GF-D8 (cell line): ENCODE data around the gene CCDC170.
A peak's percentile ranks its signal among the peaks of the same experiment; 100 is the strongest.

Source experiments
- DNase-seq: peaks from one replicate; lab custom pipeline; 2025; lab: John Stamatoyannopoulos, UW

Gene CCDC170

GRCh38 chr6:151546941-151547659, 53.3 kb downstream of the CCDC170 start:
- DNase-seq: no peak

GRCh38 chr6:151548201-151548600, 54.4 kb downstream of the CCDC170 start:
- no peak for DNase-seq

- no peak for DNase-seq
Measured at GRCh38 chr6:151549790-151550189, 56.0 kb downstream of the CCDC170 start.

- DNase-seq: no peak
Measured at GRCh38 chr6:151550618-151551017, 56.8 kb downstream of the CCDC170 start.

GRCh38 chr6:151551223-151551857, 57.5 kb downstream of the CCDC170 start:
- DNase-seq: peak; percentile 94

GRCh38 chr6:151553416-151554165, 59.8 kb downstream of the CCDC170 start:
- peak; percentile 65 for DNase-seq

- no peak for DNase-seq
Measured at GRCh38 chr6:151561238-151561637, 67.4 kb downstream of the CCDC170 start.

GRCh38 chr6:151564654-151565053, 70.8 kb downstream of the CCDC170 start:
- DNase-seq: no peak

- no peak for DNase-seq
Measured at GRCh38 chr6:151565940-151566339, 72.1 kb downstream of the CCDC170 start.

- DNase-seq: no peak
Measured at GRCh38 chr6:151566557-151566956, 72.7 kb downstream of the CCDC170 start.

- no peak for DNase-seq
Measured at GRCh38 chr6:151576633-151577032, 82.8 kb downstream of the CCDC170 start.

GRCh38 chr6:151577257-151577656, 83.4 kb downstream of the CCDC170 start:
- no peak for DNase-seq

GRCh38 chr6:151585741-151586140, 91.9 kb downstream of the CCDC170 start:
- no peak for DNase-seq

GRCh38 chr6:151589667-151590066, 95.8 kb downstream of the CCDC170 start:
- DNase-seq: no peak

GRCh38 chr6:151590742-151591141, 96.9 kb downstream of the CCDC170 start:
- no peak for DNase-seq

- DNase-seq: no peak
Measured at GRCh38 chr6:151592449-151593159, 98.8 kb downstream of the CCDC170 start.

GRCh38 chr6:151609146-151609902, 115.5 kb downstream of the CCDC170 start:
- no peak for DNase-seq

GRCh38 chr6:151610326-151610725, 116.5 kb downstream of the CCDC170 start:
- DNase-seq: no peak

GRCh38 chr6:151614630-151615029, 120.8 kb downstream of the CCDC170 start:
- DNase-seq: no peak

GRCh38 chr6:151616091-151616513, 122.3 kb downstream of the CCDC170 start:
- DNase-seq: peak; percentile 21

GRCh38 chr6:151616600-151616999, 122.8 kb downstream of the CCDC170 start:
- no peak for DNase-seq

- no peak for DNase-seq
Measured at GRCh38 chr6:151617539-151617938, 123.7 kb downstream of the CCDC170 start.
